ENCODE results near the gene ZBTB38. TPM values are rescaled to one million over a fixed set of nuclear protein-coding genes. Genes with fewer than 3 reads are reported as not detected.
A peak's percentile ranks its signal among the peaks of the same experiment; 100 is the strongest.

ZBTB38 gene
- polyA plus RNA-seq, 4 donors = 11.9 to 186 (median 21.8) TPM

DNA sequence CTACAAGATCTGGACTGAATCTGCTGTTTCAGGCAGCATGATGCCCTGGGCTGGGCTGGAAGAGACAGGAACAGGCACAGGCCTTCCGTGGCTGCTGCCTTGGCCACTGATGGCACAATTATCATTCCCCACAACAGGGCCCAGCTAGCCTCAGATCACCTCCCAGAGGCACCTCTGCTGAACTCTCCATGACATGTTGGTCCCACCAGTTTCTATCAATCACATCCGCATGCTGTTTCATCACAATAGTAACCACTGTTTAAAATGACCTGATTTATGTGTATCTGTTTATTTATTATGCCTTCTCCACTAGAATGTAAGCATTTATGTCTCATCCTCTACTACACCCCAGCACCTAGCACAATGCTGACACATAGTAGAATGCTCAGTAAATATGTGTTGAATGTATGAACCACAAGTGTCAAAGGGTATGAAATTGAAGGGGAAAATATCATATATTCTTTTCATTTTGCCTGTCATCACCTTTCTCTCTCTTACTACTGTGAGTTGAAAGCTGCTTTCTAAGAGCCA, 32.7 kb upstream of the ZBTB38 start:
- H3K27me3 ChIP-seq (ENCODE audit: control insufficient read depth in 3 of 3, insufficient read depth in 3 of 3, low read length in 3 of 3) = no peaks in the 10 kb centered on the region
- FAIRE-seq (no peak), DNase-seq (no peak)
- no peaks in the 10 kb centered on the region for H3K9me3 ChIP-seq (ENCODE audit: control insufficient read depth in 2 of 2, insufficient read depth in 1 of 2, low read depth in 1 of 2, low read length in 1 of 2)
- peak overlapping the region in 1 of 3 donors; percentile 51 for H3K27ac ChIP-seq (ENCODE audit: low read depth in 1 of 3, low read length in 2 of 3)
- H3K36me3 ChIP-seq (ENCODE audit: control insufficient read depth in 3 of 3, insufficient read depth in 2 of 3, low read depth in 1 of 3, low read length in 3 of 3) = peaks cover 0 to 34% (median 0%) of the 10 kb centered on the region in 3 donors
- H3K4me3 ChIP-seq (ENCODE audit: low read depth in 1 of 3, low read length in 3 of 3) = no peak overlapping the region
- peaks cover 10 to 62% (median 20%) of the 10 kb centered on the region in 3 donors for H3K4me1 ChIP-seq (ENCODE audit: control insufficient read depth in 3 of 3, insufficient read depth in 2 of 3, low read depth in 1 of 3, low read length in 2 of 3)
- WGBS, 3 donors = 57 to 71% (median 66%) methylated on average over 2 of the region's 2 CpGs

DNA sequence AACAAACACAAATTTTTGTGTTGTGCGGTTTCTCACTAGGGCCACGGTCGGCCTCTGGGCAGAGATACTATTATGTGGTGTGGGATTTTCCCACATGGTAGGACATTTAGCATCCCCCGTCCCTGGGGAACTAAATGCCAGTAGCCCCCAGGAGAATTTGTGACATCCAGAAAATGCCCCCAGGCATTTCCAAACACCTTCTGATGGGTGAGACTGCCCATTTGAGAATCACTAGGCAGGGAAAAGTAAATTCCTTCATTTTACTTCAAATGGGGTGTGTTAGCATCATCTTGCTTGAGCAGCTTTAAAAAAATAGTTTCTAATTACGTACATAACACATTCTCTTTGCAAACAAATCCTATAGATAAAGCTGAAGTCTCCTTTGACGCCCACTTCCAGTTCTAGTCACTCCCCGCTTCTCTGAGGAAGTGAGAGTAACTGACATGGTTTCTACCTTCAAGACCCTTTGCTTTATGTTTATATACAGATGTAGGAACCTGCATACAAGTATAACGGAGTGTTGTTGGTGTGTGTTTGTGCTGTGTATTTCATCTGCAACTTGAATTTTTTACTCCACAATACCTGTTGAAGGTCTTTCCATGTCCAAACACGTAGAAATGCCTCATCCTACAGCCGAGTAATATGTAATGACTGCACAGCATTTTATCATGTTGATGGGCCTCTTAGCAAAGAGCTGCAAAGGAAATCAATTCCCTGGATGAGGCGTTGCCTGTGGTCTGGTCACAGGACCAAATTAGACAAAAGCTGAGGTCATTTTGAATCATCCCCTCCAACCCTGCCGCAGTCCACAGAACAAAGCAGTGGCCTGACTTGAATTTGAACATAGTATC, 31.4 kb upstream of the ZBTB38 start:
- H3K36me3 ChIP-seq (ENCODE audit: control insufficient read depth in 3 of 3, insufficient read depth in 2 of 3, low read depth in 1 of 3, low read length in 3 of 3) = peaks cover 0 to 31% (median 0%) of the 10 kb centered on the region in 3 donors
- FAIRE-seq (no peak), DNase-seq (peak in 1 of 2 donors; percentile 58)
- H3K27me3 ChIP-seq (ENCODE audit: control insufficient read depth in 3 of 3, insufficient read depth in 3 of 3, low read length in 3 of 3) = no peaks in the 10 kb centered on the region
- H3K9me3 ChIP-seq (ENCODE audit: control insufficient read depth in 2 of 2, insufficient read depth in 1 of 2, low read depth in 1 of 2, low read length in 1 of 2) = no peaks in the 10 kb centered on the region
- 60 to 65% (median 61%) methylated on average over 12 of the region's 12 CpGs for WGBS, 3 donors
- H3K27ac ChIP-seq (ENCODE audit: low read depth in 1 of 3, low read length in 2 of 3) = peak overlapping the region in 2 of 3 donors; percentile 59 to 66
- no peak overlapping the region for H3K4me3 ChIP-seq (ENCODE audit: low read depth in 1 of 3, low read length in 3 of 3)
- H3K4me1 ChIP-seq (ENCODE audit: control insufficient read depth in 3 of 3, insufficient read depth in 2 of 3, low read depth in 1 of 3, low read length in 2 of 3) = peaks cover 10 to 50% (median 13%) of the 10 kb centered on the region in 3 donors

DNA sequence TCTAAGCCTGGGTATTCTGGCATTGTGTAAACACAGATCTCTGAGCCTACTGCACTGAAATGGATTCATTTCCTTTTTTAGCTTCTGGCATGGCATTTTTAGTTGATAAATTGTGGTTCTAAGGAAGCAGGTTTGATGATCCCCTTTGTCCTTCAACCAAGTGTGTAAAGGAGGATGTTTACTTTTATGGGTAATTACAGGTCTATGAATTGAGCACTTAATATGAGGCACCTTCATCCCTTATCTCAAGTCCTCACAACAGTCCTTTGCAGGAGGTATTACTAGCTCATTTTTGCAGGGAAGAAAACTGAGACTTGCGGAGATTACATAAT, 30.8 kb upstream of the ZBTB38 start:
- DNase-seq (no peak), FAIRE-seq (no peak)
- no peaks in the 10 kb centered on the region for H3K9me3 ChIP-seq (ENCODE audit: control insufficient read depth in 2 of 2, insufficient read depth in 1 of 2, low read depth in 1 of 2, low read length in 1 of 2)
- peaks cover 7 to 44% (median 9%) of the 10 kb centered on the region in 3 donors for H3K4me1 ChIP-seq (ENCODE audit: control insufficient read depth in 3 of 3, insufficient read depth in 2 of 3, low read depth in 1 of 3, low read length in 2 of 3)
- no peak overlapping the region for H3K4me3 ChIP-seq (ENCODE audit: low read depth in 1 of 3, low read length in 3 of 3)
- H3K27ac ChIP-seq (ENCODE audit: low read depth in 1 of 3, low read length in 2 of 3) = peak overlapping the region in 2 of 3 donors; percentile 59 to 66
- WGBS, 3 donors = 46 to 82% (median 71%) methylated on average over 1 of the region's 1 CpG
- peaks cover 0 to 29% (median 0%) of the 10 kb centered on the region in 3 donors for H3K36me3 ChIP-seq (ENCODE audit: control insufficient read depth in 3 of 3, insufficient read depth in 2 of 3, low read depth in 1 of 3, low read length in 3 of 3)
- no peaks in the 10 kb centered on the region for H3K27me3 ChIP-seq (ENCODE audit: control insufficient read depth in 3 of 3, insufficient read depth in 3 of 3, low read length in 3 of 3)

DNA sequence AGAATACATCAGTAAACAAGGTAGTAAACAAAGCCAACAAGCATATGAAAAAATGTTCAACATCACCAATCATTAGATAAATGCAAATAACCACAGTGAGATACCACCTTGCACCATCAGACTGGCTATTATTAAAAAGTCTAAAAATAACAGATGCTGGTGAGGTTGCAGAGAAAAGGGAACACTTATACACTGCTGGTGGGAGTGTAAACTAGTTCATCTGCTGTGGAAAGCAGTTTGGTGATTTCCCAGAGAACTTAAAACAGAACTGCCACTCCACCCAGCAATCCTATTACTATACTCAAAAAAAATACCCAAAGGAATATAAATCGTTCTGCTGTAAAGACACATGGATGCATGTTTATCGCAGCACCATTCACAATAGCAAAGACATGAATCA, 30.3 kb upstream of the ZBTB38 start:
- DNase-seq (no peak), FAIRE-seq (no peak)
- peaks cover 0 to 28% (median 0%) of the 10 kb centered on the region in 3 donors for H3K36me3 ChIP-seq (ENCODE audit: control insufficient read depth in 3 of 3, insufficient read depth in 2 of 3, low read depth in 1 of 3, low read length in 3 of 3)
- no peak overlapping the region for H3K27ac ChIP-seq (ENCODE audit: low read depth in 1 of 3, low read length in 2 of 3)
- H3K27me3 ChIP-seq (ENCODE audit: control insufficient read depth in 3 of 3, insufficient read depth in 3 of 3, low read length in 3 of 3) = no peaks in the 10 kb centered on the region
- no peak overlapping the region for H3K4me3 ChIP-seq (ENCODE audit: low read depth in 1 of 3, low read length in 3 of 3)
- no peaks in the 10 kb centered on the region for H3K9me3 ChIP-seq (ENCODE audit: control insufficient read depth in 2 of 2, insufficient read depth in 1 of 2, low read depth in 1 of 2, low read length in 1 of 2)
- 88 to 94% (median 89%) methylated on average over 2 of the region's 2 CpGs for WGBS, 3 donors
- H3K4me1 ChIP-seq (ENCODE audit: control insufficient read depth in 3 of 3, insufficient read depth in 2 of 3, low read depth in 1 of 3, low read length in 2 of 3) = peaks cover 6 to 44% (median 8%) of the 10 kb centered on the region in 3 donors

DNA sequence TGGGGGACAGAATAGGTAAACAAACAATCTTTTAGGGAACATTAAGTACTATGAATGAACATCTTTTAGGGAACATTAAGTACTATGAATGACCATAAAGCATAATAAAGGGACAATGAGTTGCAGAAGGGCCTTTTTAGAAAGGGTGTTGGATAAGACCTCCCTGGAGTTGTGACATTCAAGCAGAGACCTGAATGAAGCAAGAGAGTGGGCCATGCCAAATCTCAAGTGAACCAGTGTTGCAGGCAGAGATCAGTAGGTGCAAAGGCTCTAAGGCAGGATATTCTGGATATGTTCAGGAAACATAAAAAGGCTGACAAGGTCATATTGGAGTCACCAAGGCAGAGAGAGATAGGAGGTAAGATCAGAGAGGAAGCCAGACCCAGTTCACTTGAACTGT, 29.4 kb upstream of the ZBTB38 start:
- no peak for FAIRE-seq
- Histone ChIP-seq H3K36me3 (ENCODE audit: control insufficient read depth in 3 of 3, insufficient read depth in 2 of 3, low read depth in 1 of 3, low read length in 3 of 3) (peaks cover 0 to 22% (median 0%) of the 10 kb centered on the region in 3 donors), H3K4me3 (ENCODE audit: low read depth in 1 of 3, low read length in 3 of 3) (no peak overlapping the region), H3K27ac (ENCODE audit: low read depth in 1 of 3, low read length in 2 of 3) (no peak overlapping the region), H3K4me1 (ENCODE audit: control insufficient read depth in 3 of 3, insufficient read depth in 2 of 3, low read depth in 1 of 3, low read length in 2 of 3) (peaks cover 3 to 44% (median 12%) of the 10 kb centered on the region in 3 donors), H3K9me3 (ENCODE audit: control insufficient read depth in 2 of 2, insufficient read depth in 1 of 2, low read depth in 1 of 2, low read length in 1 of 2) (no peaks in the 10 kb centered on the region), H3K27me3 (ENCODE audit: control insufficient read depth in 3 of 3, insufficient read depth in 3 of 3, low read length in 3 of 3) (no peaks in the 10 kb centered on the region)
- no peak for DNase-seq

DNA sequence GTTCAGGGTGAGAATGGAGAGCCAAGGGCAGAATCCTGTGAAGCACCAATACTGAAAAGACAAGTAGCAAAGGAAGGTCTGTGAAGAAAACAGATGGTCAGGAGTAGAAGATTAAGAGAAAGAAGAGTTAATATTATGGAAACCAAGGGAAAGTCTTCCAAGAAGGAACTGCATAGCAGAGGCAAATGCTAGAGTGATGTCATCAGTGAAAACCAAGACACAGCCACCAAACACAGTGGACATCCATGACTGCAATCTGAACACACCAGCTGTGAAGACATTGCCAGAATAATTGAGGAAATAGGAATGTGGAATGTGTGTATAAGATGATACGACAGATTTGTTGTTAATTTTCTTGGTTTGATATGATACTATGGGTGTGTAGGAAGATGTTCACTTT, 26.8 kb upstream of the ZBTB38 start:
- Histone ChIP-seq H3K4me3 (ENCODE audit: low read depth in 1 of 3, low read length in 3 of 3) (no peak overlapping the region), H3K9me3 (ENCODE audit: control insufficient read depth in 2 of 2, insufficient read depth in 1 of 2, low read depth in 1 of 2, low read length in 1 of 2) (no peaks in the 10 kb centered on the region), H3K27ac (ENCODE audit: low read depth in 1 of 3, low read length in 2 of 3) (no peak overlapping the region), H3K27me3 (ENCODE audit: control insufficient read depth in 3 of 3, insufficient read depth in 3 of 3, low read length in 3 of 3) (no peaks in the 10 kb centered on the region), H3K4me1 (ENCODE audit: control insufficient read depth in 3 of 3, insufficient read depth in 2 of 3, low read depth in 1 of 3, low read length in 2 of 3) (peaks cover 12 to 50% (median 14%) of the 10 kb centered on the region in 3 donors), H3K36me3 (ENCODE audit: control insufficient read depth in 3 of 3, insufficient read depth in 2 of 3, low read depth in 1 of 3, low read length in 3 of 3) (peaks cover 0 to 16% (median 0%) of the 10 kb centered on the region in 3 donors)
- no peak for DNase-seq
- WGBS, 3 donors = 77 to 94% (median 85%) methylated on average over 1 of the region's 1 CpG
- no peak for FAIRE-seq

DNA sequence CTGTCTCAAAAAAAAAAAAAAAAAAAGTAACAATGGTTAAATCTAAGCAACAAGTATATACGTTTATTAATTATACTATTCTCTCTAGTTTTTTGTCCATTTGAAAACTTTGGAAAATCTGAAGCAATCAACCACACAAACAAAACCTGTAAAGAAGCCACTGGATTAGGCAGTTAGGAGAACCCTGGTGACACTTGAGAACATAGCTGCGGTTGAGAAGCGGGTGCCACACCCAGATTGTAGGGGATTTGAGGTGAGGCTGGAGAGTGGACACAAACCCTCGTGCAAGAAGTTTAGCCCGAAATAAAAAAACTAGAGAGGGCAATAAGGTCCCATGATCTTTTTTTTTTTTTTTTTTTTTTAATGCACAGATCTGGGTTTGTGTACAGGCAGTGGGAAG, 25.9 kb upstream of the ZBTB38 start:
- peak overlapping the region in 1 of 3 donors; percentile 96 for H3K27ac ChIP-seq (ENCODE audit: low read depth in 1 of 3, low read length in 2 of 3)
- peaks cover 0 to 16% (median 0%) of the 10 kb centered on the region in 3 donors for H3K36me3 ChIP-seq (ENCODE audit: control insufficient read depth in 3 of 3, insufficient read depth in 2 of 3, low read depth in 1 of 3, low read length in 3 of 3)
- H3K9me3 ChIP-seq (ENCODE audit: control insufficient read depth in 2 of 2, insufficient read depth in 1 of 2, low read depth in 1 of 2, low read length in 1 of 2) = no peaks in the 10 kb centered on the region
- no peaks in the 10 kb centered on the region for H3K27me3 ChIP-seq (ENCODE audit: control insufficient read depth in 3 of 3, insufficient read depth in 3 of 3, low read length in 3 of 3)
- DNase-seq (no peak), FAIRE-seq (no peak)
- WGBS, 3 donors = 79 to 94% (median 89%) methylated on average over 5 of the region's 5 CpGs
- H3K4me3 ChIP-seq (ENCODE audit: low read depth in 1 of 3, low read length in 3 of 3) = no peak overlapping the region
- H3K4me1 ChIP-seq (ENCODE audit: control insufficient read depth in 3 of 3, insufficient read depth in 2 of 3, low read depth in 1 of 3, low read length in 2 of 3) = peaks cover 8 to 50% (median 13%) of the 10 kb centered on the region in 3 donors

DNA sequence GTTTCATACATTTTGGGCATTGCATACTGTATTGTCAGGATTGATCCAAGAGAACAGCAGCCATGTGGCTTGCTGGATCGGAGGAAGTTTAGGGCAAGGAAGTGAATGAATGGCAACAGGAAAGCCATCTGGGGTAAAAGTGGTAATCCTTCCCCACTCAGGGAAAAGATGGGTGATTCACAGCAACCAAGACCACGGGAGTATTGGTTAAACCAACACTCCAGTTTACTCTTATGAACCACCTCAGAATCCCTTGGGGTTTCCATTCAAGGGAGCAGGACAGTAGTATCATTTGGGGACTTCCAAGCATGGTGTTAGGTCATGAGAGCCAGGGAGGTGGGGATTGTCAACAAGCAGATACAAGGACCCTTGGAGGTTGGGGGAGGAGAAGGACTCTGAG, 25.2 kb upstream of the ZBTB38 start:
- FAIRE-seq = no peak
- WGBS, 3 donors = 75 to 89% (median 87%) methylated on average over 2 of the region's 2 CpGs

More for the DNA sequence above, 25.2 kb upstream of the ZBTB38 start:
- H3K27me3 ChIP-seq (ENCODE audit: control insufficient read depth in 3 of 3, insufficient read depth in 3 of 3, low read length in 3 of 3) = no peaks in the 10 kb centered on the region
- peaks cover 0 to 19% (median 0%) of the 10 kb centered on the region in 3 donors for H3K36me3 ChIP-seq (ENCODE audit: control insufficient read depth in 3 of 3, insufficient read depth in 2 of 3, low read depth in 1 of 3, low read length in 3 of 3)
- no peaks in the 10 kb centered on the region for H3K9me3 ChIP-seq (ENCODE audit: control insufficient read depth in 2 of 2, insufficient read depth in 1 of 2, low read depth in 1 of 2, low read length in 1 of 2)
- no peak overlapping the region for H3K4me3 ChIP-seq (ENCODE audit: low read depth in 1 of 3, low read length in 3 of 3)
- no peak for DNase-seq
- peak overlapping the region in 2 of 3 donors; percentile 12 to 96 for H3K27ac ChIP-seq (ENCODE audit: low read depth in 1 of 3, low read length in 2 of 3)
- peaks cover 8 to 52% (median 12%) of the 10 kb centered on the region in 3 donors for H3K4me1 ChIP-seq (ENCODE audit: control insufficient read depth in 3 of 3, insufficient read depth in 2 of 3, low read depth in 1 of 3, low read length in 2 of 3)

All from small intestine (tissue), 7 donors.